SK-N-SH treated with all-trans-retinoic acid at 6 μM for 48 hours (cell line): Measurements from ENCODE around the gene CCDC57.

Source experiments
- ATAC-seq: fragments of 200-7000 bp; cut with Tn5 transposase; 3 replicates; pipeline ENCODE4 v1.9.1; 2020; ENCODE audit warnings: mild to moderate bottlenecking, moderate library complexity
- BACH2 ChIP-seq: fragments of 250-450 bp; sonication (Bioruptor Pico); IDR thresholded peaks from 2 replicates; pipeline ENCODE4 v1.9.0; 2021; ENCODE audit warnings: mild to moderate bottlenecking, borderline replicate concordance
- CSDC2 ChIP-seq: fragments of 250-450 bp; sonication (Bioruptor Pico); IDR thresholded peaks from 2 replicates; pipeline ENCODE4 v1.5.0; 2020; ENCODE audit warnings: mild to moderate bottlenecking, moderate library complexity
- GLIS3 ChIP-seq: fragments of 250-450 bp; sonication (Bioruptor Pico); IDR thresholded peaks from 2 replicates; pipeline ENCODE4 v1.5.0; 2020; ENCODE audit warnings: mild to moderate bottlenecking, moderate library complexity
- ISL1 ChIP-seq: fragments of 250-450 bp; sonication (Bioruptor Pico); IDR thresholded peaks from 2 replicates; pipeline ENCODE4 v2.1.2; 2022; ENCODE audit warnings: mild to moderate bottlenecking, moderate library complexity
- OSR1 ChIP-seq: fragments of 250-450 bp; sonication (Bioruptor Pico); IDR thresholded peaks from 2 replicates; pipeline ENCODE4 v1.8.0; 2022; ENCODE audit warnings: moderate library complexity, mild to moderate bottlenecking, inconsistent platforms
- POU6F1 ChIP-seq: fragments of 250-450 bp; sonication (Bioruptor Pico); IDR thresholded peaks from 2 replicates; pipeline ENCODE4 v1.8.0; 2021; ENCODE audit warnings: low read depth, mild to moderate bottlenecking, moderate library complexity, borderline replicate concordance
- PPARA ChIP-seq: fragments of 250-450 bp; sonication (Bioruptor Pico); IDR thresholded peaks from 2 replicates; pipeline ENCODE4 v1.5.0; 2020; ENCODE audit warnings: mild to moderate bottlenecking, borderline replicate concordance
- RARB ChIP-seq: fragments of 250-450 bp; sonication (Bioruptor Pico); IDR thresholded peaks from 2 replicates; pipeline ENCODE4 v1.8.0; 2021; ENCODE audit warnings: mild to moderate bottlenecking, moderate library complexity
- SNAI2 ChIP-seq: fragments of 250-450 bp; sonication (Bioruptor Pico); IDR thresholded peaks from 2 replicates; pipeline ENCODE4 v1.5.0; 2020; ENCODE audit warnings: mild to moderate bottlenecking, moderate library complexity
- TCF4 ChIP-seq: fragments of 250-450 bp; sonication (Bioruptor Pico); IDR thresholded peaks from 2 replicates; pipeline ENCODE4 v1.8.0; 2021; ENCODE audit warnings: mild to moderate bottlenecking, moderate library complexity, borderline replicate concordance
- TOX ChIP-seq: fragments of 250-450 bp; sonication (Bioruptor Pico); IDR thresholded peaks from 2 replicates; pipeline ENCODE4 v1.8.0; 2021; ENCODE audit warnings: mild to moderate bottlenecking, moderate library complexity, borderline replicate concordance
- TSHZ2 ChIP-seq: fragments of 250-450 bp; sonication (Bioruptor Pico); IDR thresholded peaks from 2 replicates; pipeline ENCODE4 v1.5.0; 2020; ENCODE audit warnings: mild to moderate bottlenecking, moderate library complexity
- ZFP3 ChIP-seq: fragments of 250-450 bp; sonication (Bioruptor Pico); IDR thresholded peaks from 2 replicates; pipeline ENCODE4 v1.5.0; 2020; ENCODE audit warnings: mild to moderate bottlenecking, moderate library complexity
- ZFP30 ChIP-seq: fragments of 450-650 bp; formaldehyde crosslinking; IDR thresholded peaks from 2 replicates; pipeline ENCODE4 v1.5.0; 2022; ENCODE audit warnings: mild to moderate bottlenecking, moderate library complexity
- ZNF565 ChIP-seq: fragments of 450-650 bp; formaldehyde crosslinking; conservative IDR thresholded peaks from 2 replicates; pipeline ENCODE4 v1.5.0; 2020; ENCODE audit warnings: low read depth, mild to moderate bottlenecking, moderate library complexity
- ZNF70 ChIP-seq: fragments of 450-650 bp; formaldehyde crosslinking; IDR thresholded peaks from 2 replicates; pipeline ENCODE4 v1.5.0; 2020; ENCODE audit warnings: mild to moderate bottlenecking, moderate library complexity
- ZNF8 ChIP-seq: fragments of 450-650 bp; formaldehyde crosslinking; IDR thresholded peaks from 2 replicates; pipeline ENCODE4 v1.5.0; 2020; ENCODE audit warnings: mild to moderate bottlenecking, moderate library complexity
- TF ChIP-seq, protein P1 (sequence below): fragments of 250-450 bp; sonication (Bioruptor Pico); IDR thresholded peaks from 2 replicates; pipeline ENCODE4 v1.5.1; 2021; ENCODE audit warnings: mild to moderate bottlenecking, moderate library complexity

The CCDC57 gene

DNA sequence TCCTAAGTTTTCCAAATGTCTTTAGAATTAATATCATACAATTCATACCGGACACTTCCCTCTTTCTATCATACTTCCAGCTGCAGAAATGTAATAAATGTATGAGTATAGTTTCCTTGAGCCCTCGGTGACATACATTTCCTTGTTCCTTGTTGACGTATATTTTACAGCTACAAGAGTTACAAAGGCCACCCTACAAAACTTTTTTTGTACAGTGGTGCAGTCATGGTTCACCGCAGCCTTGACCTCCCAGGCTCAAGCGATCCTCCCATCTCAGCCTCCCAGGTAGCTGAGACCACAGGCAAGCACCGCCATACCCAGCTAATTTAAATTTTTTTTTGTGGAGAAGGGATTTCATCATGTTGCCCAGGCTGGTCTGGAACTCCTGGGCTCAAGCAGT is 139.8 kb downstream of the CCDC57 start (continued):
- TF ChIP-seq PPARA (CRISPR knock-in tag), result no peak
- TF ChIP-seq, all 23 proteins: peak for 0

DNA sequence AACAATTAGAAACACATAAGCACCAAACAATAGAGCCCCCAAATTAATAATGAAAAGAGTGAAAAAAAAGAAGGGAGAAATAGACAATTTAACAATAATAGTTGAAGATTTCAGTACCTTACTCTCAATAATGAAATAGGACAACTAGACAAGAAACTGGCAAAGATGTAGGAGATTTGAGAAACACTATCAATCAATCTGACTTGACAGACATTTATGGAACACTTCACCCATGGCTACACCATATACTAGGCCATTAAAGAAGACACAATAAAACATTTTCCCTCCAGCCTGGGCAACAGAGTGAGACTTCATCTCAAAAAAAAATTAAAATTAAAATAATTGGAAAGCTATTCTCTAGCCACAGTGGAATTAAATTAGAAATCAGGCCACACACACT is 142.0 kb downstream of the CCDC57 start:
- TF ChIP-seq TCF4 (no peak), ISL1 (CRISPR knock-in tag) (no peak), SNAI2 (CRISPR knock-in tag) (no peak), ZNF565 (CRISPR knock-in tag) (no peak), PPARA (CRISPR knock-in tag) (no peak), ZFP3 (CRISPR knock-in tag) (no peak)
- no peak for ATAC-seq

- peak; percentile 51 for ATAC-seq
- TF ChIP-seq POU6F1 (0 out of 2 replicates have a peak, but pooled peaks have one; percentile 69), ZNF8 (CRISPR knock-in tag) (no peak), CSDC2 (CRISPR knock-in tag) (peak; percentile 77; the same call in 1 of the 2 replicates), GLIS3 (CRISPR knock-in tag) (0 out of 2 replicates have a peak, but pooled peaks have one; percentile 26), TSHZ2 (CRISPR knock-in tag) (peak; percentile 92), ZFP3 (CRISPR knock-in tag) (peak; percentile 82)
- TF ChIP-seq, all 23 proteins: peak for 5
Measured at GRCh38 chr17:82065638-82066303, 146.9 kb downstream of the CCDC57 start, which contains the start of gene DUS1L. Gene DUS1L, minus strand, starts transcription at chr17:82065804. Its CDS starts 745 bp downstream, at chr17:82065059.

DNA sequence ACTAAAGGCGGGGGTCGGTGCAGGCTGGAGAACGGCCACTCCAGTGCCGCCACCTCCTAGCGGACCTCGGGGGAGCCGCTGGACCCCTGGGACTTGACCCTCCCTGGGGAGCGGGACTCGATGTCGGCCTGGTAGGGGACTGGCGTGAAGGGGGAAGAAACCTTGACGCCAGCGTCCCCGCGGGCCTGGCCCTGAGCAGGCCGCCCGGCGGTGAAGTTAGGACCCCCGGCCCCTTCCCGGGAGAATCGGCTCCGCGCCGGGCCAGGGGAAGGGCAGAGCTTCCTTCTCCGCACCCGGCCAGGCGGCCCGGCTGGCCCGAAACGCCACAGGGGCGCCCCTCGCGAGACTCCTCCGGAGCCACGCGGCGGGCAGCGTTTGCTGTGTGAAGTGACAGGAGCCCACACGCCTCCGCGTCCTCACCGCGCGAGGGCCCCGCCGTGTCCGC is 147.4 kb downstream of the CCDC57 start:
- TF ChIP-seq ZNF70 (CRISPR knock-in tag) (no peak), RARB (CRISPR knock-in tag) (no peak), SNAI2 (CRISPR knock-in tag) (no peak), PPARA (CRISPR knock-in tag) (no peak), ZNF565 (CRISPR knock-in tag) (no peak), CSDC2 (CRISPR knock-in tag) (no peak), POU6F1 (no peak), TOX (no peak), ZFP3 (CRISPR knock-in tag) (no peak), ZFP30 (CRISPR knock-in tag) (no peak)
- peak; percentile 20 for ATAC-seq

GRCh38 chr17:82064433-82065192 is 148.0 kb downstream of the CCDC57 start:
- TF ChIP-seq PPARA (CRISPR knock-in tag), result no peak
- TF ChIP-seq TOX, result no peak
- TF ChIP-seq BACH2 (CRISPR knock-in tag), result no peak
- TF ChIP-seq TCF4, result no peak
- TF ChIP-seq, protein P1, sequence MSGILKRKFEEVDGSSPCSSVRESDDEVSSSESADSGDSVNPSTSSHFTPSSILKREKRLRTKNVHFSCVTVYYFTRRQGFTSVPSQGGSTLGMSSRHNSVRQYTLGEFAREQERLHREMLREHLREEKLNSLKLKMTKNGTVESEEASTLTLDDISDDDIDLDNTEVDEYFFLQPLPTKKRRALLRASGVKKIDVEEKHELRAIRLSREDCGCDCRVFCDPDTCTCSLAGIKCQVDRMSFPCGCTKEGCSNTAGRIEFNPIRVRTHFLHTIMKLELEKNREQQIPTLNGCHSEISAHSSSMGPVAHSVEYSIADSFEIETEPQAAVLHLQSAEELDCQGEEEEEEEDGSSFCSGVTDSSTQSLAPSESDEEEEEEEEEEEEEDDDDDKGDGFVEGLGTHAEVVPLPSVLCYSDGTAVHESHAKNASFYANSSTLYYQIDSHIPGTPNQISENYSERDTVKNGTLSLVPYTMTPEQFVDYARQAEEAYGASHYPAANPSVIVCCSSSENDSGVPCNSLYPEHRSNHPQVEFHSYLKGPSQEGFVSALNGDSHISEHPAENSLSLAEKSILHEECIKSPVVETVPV (CRISPR knock-in tag), result no peak
- TF ChIP-seq ZNF70 (CRISPR knock-in tag), result no peak
- no peak for TF ChIP-seq ZNF565 (CRISPR knock-in tag)
- no peak for TF ChIP-seq CSDC2 (CRISPR knock-in tag)
- no peak for TF ChIP-seq TSHZ2 (CRISPR knock-in tag)
- TF ChIP-seq OSR1 (CRISPR knock-in tag), result no peak
- peak; percentile 2; the same call in 1 of the 3 replicates for ATAC-seq
